Suppressor macrophage treated with lipopolysaccharide for 1 hour (primary cell): ENCODE measurements around the gene OLR1.
"Not testable (repeated sequence)": the region's sequence is repeated elsewhere in the genome, so short reads cannot be mapped to it uniquely, and the experiment has no call there.

Experiments used
- DNase-seq, 3 donors: peaks; one replicate each; pipeline ENCODE4 v3.0.0-alpha.2; 2020 to 2022

Gene OLR1

DNA sequence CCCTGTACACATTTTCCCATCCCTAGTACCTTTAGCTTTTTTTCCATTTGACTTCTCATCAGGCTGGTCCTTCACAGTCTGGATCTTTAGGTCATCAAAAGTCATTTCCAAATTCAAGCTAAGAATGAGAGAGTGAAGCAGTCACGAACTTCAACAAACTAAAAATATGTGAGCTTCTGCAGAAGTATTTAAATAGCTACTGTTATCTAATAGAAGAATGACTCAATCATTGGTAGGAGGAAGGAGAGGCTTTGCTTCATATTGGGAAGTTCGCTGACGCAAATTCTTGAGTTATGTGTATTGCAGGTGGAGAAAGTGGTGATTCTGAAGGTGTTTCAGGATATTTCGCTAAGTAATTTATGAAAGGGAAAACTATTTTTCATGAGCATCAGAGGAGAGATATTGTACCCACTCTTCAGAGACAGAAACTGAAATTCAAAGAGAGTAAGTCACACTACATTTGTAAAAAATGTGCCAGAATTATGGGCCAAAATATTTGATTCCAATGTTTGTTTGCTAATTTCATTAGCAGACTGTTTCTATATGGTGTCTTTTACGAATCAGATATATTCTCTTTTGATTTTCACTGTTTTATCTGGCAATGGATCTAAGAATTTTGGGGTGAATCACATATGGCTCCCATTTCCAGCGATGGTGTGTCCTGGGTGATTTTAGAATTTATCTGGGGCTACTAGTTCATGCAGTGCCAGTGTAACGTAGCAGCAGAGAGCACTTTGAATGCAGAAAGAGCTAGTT, at the start of gene OLR1:
Gene OLR1 (minus strand): TSS at position 160 of the 756 bp plus-strand sequence. CDS start 55 bp downstream, at position 105.
- peak; percentile 73 to 92 (median 89) for DNase-seq

DNA sequence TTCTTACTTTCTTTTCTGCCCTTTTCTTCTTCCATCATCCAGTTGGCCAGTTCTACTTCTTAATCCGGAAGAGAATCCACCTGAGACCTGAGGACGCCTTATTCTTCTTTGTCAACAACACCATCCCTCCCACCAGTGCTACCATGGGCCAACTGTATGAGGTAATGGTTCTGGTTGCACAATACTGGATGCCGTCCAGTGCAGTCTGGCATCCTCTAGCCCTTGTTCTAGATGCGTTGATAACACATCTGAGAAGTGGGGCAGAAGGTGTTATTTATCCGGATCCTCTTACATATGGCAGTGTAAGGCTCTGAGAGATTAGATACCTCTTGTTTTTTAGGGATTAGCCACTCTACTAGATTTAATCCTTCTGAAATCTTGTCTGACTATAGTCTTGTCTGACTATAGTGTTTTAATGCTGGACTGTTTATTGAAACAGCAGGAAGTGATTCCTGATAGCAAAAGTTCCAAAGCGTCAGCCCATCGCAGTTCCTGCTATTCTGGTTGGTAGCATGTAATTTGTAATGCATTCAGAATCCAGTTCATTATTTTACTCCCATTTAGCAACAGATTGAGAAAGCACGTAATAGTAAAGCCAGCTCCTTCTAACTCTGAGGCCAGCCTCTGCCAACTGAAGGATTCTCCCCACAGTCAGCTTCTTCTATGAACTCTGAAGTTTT, 48.6 kb upstream of the OLR1 start:
- peak in 1 of 3 donors; percentile 7 for DNase-seq

DNA sequence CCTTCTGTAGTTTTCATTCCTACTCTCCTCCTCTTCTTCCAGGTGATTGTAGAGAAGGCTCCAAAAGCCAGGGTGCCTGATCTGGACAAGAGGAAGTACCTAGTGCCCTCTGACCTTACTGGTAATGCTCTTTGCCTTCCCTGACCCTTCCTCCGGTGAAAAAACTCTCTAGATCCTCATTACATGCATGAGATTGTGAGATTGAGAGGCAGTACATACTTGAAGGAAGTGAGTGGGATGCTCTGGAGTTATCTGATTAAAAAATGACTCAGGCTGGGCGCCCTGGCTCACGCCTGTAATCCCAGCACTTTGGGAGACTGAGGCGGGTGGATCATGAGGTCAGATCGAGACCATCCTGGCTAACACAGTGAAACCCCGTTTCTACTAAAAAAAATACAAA, 46.1 kb upstream of the OLR1 start:
- DNase-seq: peak in 2 of 3 donors; percentile 30 to 34

- DNase-seq: not testable (repeated sequence)
Observed at GRCh38 chr12:10215946-10216345, 44.0 kb upstream of the OLR1 start.

DNA sequence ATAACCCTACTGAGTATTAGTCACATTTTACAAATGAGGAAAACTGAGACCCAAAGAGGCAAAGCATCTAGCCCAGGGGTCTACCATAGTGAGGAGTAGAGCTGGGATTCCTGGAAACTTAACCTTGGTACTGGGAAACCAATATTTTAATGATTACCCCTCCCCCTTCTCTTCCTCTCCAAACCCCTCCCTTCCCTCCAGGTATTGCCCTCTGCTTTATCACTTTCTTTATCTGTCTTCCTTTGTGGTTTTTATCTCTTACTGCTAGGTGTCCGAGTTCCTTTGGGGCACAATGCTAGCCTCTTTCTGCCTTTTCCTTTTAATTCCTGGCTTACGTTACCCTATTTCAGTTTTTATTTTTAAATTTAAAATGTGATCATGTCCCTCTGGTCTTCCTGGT, 43.5 kb upstream of the OLR1 start:
- no peak for DNase-seq

GRCh38 chr12:10214895-10215267, 42.9 kb upstream of the OLR1 start:
- DNase-seq: no peak

DNA sequence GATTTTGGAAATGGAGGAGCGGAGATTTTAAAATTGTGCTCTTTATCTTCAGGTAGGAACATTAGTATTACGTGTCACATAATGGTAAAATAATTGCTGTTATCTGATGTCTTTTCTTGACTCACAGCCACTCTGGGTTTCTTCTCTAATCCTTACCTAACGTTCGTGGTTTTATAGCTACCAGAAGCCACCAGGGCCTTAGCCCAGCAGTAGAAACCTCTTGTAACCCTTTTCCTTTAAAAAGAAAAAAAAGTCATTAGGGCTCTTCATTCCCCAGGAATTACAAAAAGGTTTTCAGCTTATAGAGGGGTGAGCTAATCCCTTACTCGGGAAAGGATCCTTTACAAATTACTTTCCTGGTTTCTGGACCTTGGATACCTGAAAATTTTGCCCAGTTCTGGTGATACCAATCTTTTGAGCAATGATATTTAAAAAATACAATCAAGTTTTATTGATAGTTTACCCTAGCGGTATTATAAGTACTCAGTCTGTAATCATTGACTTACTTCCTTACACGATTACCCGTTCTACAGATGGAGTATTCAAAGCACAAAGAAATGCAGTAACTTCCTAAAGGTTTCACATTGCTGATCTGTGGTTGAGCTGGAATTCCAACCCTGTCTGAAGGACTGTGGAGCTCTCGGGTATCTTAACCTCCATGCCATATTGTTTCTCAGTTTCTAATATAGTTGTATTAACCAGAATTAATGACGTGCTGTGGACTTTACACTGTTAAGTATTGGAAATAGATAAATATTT, 42.4 kb upstream of the OLR1 start:
- peak in 1 of 3 donors; percentile 31 for DNase-seq

DNA sequence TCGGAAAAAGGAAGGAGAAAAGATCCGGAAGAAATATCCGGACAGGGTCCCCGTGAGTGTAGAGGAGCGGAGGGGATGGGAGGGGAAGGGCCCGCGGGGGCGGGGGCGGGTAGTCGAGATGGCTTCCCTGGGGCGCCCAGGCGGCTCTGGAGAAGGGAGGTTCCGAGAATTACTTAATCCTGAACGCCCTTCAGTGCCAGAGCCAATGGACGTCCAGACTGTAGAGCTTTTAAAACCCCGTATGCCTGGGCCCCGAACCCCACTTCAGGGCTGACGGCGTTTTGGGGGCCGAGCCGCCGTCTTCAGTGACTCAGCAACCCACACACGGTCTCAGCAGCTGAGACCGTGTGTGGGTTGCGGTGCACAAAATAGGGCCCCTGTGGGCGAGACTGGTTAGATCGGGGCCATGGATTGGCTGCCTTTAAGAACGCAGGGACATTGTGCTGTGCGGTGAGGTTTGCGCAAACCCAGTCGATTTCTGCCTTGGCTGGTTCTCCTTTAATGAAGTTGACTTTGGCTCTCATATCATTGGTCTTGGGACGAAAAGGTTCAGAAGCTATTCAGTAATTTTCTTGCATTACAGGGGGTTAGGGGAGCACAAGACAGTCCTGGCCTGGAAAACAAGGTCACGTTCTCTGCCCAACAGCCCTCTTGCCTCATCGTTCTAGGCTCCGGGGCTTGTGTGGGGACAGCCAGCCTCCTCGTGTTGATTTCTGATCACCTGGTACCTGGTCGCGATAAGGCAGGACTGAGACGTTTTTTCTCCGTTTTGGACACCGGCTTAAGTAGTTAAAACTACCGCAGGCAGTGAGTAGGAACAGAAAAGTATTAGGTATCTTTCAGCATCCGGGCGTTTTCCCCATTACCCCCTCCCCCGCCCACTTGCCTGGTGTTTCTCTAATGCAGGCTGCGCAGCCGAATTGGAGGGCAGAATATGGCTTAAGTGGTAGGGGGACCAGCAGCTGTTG, 41.5 kb upstream of the OLR1 start:
- DNase-seq: peak; percentile 95 to 97 (median 96)

DNA sequence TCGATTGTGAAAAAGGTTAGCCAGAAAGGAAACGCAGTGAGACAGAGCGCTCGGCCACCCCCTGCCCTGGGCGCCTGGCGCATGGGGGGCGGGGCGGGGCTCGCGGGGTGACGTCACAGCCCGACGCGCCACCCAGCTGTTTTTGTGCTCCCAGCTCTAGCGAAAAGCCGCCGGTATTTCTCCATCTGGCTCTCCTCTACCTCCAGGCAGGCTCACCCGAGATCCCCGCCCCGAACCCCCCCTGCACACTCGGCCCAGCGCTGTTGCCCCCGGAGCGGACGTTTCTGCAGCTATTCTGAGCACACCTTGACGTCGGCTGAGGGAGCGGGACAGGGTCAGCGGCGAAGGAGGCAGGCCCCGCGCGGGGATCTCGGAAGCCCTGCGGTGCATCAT, 40.8 kb upstream of the OLR1 start, which contains the start of gene GABARAPL1:
Gene GABARAPL1 (plus strand): TSS at position 139 of the 393 bp plus-strand sequence. CDS start 253 bp downstream, at position 392.
- peak; percentile 86 to 93 (median 90) for DNase-seq

DNA sequence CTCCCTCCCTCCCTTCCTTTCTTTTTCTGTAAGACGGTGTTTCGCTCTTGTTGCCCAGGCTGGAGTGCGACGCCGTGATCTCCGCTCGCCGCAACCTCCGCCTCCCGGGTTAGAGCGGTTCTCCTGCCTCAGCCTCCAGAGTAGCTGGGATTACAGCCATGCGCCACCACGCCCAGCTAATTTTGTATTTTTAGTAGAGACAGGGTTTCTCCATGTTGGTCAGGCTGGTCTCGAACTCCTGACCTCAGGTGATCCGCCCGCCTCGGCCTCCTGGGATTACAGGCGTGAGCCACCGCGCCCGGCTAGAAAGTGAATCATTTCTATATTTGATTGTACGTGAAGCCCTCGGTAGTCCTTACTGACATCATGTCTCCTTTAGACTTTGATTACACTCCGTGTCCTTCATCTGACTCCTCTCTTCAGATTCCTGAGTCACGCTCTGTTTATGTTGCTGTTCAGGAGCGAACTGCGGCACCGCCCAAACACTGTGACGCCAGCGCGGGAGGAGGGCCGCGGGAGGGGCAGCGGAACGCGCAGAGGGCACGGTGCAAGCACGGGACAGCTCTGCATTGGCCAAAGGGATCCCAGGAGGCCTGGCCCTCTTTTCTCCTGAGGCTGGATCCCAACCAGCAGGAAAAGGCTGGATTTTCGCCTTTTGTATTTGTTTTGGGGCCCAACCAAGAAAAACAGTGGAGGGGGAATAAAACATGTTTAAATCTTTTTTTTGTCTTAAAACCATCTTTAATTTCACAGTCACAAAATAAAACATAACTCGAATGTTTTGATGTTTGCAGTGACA, 40.2 kb upstream of the OLR1 start:
- peak; percentile 98 to 100 (median 99) for DNase-seq

DNA sequence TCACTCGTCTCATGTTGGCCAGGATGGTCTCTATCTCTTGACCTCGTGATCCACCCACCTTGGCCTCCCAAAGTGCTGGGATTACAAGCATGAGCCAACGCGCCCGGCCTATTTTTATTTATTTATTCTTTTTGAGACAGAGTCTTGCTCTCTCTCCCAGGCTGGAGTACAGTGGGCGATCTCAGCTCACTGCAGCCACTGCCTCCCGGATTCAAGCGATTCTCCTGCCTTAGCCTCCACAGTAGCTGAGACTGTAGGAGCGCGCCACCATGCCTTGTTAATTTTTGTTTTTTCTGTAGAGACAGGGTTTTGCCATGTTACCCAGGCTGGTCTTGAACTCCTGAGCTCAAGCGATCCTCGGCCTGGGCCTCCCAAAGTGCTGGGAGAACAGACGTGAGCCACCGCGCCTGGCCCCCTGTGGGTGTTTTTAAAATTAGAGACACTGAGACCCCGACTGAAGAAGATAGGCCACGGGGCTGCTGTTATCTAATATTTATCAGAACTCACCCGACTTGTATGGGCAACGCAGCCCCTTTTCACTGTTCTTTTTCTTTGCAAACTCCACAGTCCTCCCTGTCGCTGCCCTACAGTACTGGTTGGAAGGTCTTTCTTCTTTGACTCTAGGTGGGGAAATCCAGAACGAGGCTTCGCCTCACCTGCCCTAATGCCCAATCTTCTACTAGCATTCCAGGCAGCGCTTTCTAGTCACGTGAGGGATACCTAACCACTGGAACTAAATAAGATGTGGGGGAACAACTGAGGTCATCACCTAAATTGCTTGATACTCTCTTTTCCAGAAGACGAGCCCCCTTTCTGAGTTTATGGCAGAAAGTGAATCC, 39.4 kb upstream of the OLR1 start:
- DNase-seq: no peak

DNA sequence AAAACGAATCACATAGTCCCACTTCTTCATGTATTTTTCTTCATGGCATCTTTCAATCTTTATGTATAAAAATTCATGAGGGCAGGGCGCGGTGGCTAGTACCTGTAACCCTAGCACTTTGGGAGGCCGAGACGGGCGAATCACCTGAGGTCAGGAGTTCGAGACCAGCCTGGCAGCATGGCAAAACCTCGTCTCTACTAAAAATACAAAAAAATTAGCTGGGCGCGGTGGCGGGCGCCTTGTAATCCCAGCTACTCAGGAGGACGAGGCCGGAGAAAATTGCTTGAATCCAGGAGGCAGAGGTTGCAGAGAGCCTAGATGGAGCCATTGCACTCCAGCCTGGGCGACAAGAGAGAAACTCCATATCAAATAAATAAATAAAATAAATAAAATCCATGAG, 38.3 kb upstream of the OLR1 start:
- DNase-seq: no peak

DNA sequence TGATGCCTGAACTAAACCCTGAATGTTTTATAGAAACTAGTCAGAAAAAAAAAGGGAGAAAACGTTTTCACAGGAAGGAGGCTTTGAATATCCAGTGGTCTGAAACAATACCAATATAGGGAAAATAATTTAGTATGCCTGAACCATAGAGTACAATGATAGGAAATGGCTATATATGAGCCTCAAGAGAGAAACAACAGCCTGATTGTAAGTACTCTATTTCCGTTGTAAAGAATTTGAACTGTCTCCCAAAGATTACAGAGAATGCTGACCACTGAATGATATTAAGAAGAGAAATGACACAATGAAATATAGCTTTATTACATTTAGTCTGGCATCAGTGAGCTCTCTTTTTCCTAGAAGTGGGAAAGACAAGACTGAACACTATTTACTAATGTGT, 35.2 kb upstream of the OLR1 start:
- no peak for DNase-seq

GRCh38 chr12:10205220-10205807, 33.4 kb upstream of the OLR1 start:
- no peak for DNase-seq

- not testable (repeated sequence) for DNase-seq
Observed at GRCh38 chr12:10204495-10204894, 32.6 kb upstream of the OLR1 start.

DNA sequence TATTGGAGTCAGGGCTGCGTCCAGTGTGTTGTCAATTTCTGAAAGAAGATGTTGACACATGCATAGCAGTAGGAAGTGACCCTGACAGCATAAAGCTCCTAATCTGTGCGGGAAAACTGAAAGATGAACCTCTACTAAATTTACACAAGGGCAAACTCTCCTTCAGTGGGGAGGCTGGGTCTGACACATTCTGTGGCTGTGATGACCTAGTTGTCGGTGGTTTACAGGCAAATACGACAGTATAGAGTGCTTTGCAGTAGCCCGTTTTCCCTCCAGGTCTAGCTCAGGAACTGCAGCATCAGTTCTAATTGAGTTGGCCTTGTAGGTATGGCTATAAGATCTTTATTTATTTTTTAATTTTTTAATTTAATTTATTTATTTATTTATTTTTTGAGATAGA, 25.9 kb upstream of the OLR1 start:
- DNase-seq: no peak

- no peak for DNase-seq
Observed at GRCh38 chr12:10196210-10196609, 24.3 kb upstream of the OLR1 start.

DNA sequence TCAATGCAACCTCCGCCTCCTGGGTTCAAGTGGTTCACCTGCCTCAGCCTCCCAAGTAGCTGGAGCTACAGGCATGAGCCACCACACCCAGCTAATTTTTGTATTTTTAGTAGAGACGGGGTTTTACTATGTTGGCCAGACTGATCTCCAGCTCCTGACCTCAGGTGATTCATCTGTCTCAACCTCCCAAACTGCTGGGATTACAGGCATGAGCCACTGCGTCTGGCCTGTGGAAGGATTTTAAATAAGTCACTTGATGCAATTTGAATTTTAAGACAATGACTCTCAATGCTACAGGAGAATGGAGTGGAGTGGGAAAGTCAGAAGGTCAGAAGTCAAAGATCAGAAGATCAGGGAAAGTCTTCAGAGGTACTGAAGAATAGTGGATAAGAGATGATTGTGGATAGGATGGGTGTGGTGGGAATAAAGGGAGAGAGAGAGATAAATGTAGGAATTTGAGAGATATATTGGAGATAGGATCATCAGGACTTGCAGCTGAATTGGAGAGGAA, 22.3 kb upstream of the OLR1 start:
- no peak for DNase-seq

- DNase-seq: no peak
Observed at GRCh38 chr12:10191865-10192264, 19.9 kb upstream of the OLR1 start.
